ENCODE results near the gene LAMA5.

The LAMA5 gene

DNA sequence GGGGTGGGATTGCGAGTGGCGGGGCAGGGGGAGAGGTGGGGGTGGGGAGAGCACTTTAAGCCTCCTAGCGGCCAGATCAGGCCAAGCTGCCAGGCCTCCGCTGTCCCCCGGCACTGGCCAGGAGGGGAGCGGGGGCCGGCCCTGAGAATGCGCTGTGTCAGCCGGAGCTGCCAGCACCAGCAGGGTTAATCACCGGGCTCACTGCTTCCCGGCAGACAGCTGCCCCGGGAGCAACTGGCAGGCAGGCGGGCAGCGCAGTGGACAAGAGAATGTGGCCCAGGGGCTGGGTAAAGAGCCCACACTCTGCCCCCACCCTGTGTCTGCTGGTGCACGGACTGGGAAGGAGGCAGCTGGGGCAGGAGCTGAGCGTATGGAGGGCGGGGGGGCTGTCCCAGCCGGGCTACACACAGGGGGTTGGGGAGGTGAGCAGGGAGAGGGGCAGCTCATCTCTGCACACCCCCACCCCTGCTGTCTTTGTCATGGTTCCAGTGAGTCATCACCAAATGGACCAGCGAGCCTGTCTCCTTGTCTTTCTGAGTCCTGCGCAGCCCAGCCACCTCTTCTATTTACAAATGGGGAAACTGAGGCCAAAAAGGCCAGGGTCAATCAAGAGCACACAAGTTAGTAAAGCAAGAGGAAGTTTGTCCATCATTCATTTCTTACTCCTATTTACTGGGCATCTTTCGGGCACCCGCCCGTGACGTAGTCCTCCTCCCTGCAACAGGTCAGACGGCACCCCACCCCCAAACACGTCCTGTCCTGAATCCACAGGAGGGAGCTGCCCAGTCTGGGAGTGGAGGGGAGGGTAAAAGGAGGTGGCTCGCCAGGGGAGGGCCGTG, 2.1 kb upstream of the LAMA5 start:
- DNase-seq, result no peak

DNA sequence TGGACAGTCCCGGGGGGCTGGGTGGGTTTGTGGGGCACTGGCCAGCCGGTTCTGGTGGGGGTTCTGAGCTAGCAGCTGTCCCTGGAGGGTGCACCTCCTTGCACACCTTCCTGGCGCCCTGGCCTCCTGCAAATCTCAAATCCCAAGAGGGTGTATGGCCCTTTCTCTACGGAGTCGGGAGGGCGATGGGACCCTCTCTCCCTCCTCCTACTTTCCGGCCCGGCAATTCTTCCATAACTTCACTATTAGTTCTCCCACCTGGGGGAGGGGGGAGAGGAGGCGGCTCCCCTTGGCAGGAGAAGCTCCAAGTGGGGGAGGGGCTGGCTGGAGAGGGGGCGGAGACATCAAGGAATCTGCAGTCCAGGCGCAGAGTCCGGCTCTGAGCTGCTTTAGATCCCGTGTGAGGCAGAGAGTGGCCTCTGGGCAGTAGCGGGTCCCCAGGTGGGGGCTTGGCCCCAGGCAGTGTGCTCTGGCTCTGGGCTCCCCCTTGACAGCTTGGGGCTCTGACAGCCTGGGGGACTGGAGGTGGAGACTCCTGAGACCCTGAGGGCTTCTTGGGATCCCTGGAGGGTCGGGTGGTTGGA, 1.4 kb upstream of the LAMA5 start:
- no peak for DNase-seq

GRCh38 chr20:62367633-62368391, 700 bp upstream of the LAMA5 start:
- peak; percentile 47 for DNase-seq

DNA sequence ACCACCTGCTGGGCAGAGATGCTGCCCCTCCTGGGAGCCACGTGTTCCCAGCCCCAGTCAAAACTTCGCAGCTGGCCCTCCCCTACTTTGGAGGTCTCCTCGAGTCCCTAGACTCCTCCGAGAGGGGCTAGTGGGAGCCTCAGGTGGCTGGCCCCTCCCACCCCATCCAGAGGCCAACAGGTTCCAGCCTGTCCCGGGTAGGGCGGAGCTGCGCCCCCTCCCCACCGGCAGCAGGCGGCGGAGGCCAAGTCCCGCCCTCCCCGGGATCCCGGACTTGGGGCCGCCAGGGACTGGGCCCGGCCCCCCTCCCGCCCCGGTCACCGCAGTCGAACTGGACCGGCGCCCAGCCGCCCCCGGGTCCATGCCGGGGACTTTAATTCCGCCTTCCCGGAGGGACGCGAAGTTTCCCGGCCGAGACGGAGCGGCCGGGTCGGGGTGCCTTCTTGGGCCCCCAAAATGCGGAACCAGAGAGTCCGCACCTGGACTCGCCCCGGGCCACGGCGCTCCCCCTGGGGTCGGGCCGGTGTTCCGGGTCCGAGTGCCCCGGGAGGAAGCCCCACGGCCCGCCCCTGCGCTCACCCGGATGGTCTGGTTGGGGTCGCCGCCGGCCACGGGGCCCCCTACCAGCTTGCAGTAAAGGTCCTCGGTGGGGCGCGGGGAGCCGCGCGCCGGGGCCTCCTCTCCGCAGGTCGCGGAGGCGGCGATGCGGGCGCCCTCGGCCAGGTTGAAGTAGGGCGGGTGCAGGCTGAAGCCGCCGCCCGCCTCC, 559 bp downstream of the LAMA5 start:
- no peak for DNase-seq

DNA sequence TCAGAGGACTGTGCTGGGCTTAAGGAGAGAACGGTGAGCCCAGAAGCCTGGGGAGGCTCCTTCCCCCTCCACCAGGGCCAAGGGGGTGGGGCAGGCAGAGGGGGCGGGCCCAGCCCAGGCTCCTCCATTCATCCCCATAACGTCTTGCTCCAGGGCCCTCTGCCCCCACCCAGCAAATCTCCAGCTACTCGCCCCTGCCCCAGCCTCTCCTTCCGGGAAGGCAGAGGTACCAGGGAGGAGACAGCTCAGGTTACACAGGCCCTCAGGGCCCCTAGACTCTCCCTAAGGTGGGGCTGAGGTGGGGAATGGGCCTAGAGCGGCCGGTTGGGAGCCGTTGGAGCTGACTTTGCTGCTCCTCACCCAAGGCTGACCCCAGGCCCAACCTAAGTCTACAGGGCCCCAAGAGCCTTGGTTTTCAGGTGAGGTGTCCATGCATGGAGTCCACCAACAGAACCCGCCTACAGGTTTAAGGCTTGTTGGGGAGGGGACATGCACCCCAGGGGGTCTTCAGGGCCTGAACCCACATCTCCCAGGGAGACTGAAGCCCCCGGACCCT, 1.2 kb downstream of the LAMA5 start:
- no peak for DNase-seq

- DNase-seq, result no peak
Observed at GRCh38 chr20:62364911-62365736, 2.0 kb downstream of the LAMA5 start.

DNA sequence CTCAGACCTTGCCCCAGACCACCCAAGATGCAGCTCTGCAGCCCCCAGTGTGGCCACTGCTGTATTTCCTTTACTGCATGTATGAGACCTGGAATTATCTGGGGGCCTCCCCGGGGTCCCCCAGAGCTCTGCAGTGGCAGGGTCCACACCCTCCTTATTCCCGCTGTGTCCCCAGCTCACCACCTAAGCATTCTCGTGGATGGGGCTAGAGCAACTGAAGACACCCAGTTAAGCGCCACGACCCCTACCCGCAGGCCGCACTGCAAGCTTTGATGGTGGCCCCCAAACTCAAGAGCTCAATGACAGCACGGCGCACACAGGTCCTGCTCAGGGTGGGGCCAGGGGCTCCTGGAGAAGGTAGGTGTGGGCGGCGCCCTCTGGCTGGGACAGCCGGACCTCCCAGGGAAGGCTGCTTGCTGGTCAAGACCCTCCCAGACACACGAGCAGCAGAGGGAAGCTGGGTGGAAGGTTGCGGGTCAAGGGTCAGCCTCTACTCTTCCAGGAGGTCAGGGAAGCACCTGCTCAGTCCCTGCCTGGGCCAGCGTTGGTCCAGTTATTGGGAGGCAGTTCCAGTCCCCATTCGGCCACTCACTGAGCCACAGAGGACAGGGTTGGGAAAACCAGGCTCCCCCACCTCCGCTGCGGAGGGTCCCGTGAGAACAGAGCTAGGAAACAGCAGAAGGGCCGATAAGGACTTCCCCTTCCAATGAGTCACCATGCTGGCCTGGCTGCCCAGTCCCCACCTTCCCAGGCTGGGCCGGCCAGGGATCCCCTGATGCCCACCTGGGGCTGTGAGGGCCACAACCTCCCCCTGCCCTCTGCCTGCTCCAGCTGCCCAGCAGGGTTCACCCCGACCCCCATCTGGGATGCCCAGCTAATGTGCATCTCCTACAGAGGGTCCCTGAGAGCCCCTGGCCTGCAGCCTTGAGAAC, 2.9 kb downstream of the LAMA5 start:
- DNase-seq, result no peak

GRCh38 chr20:62362991-62363919, 3.9 kb downstream of the LAMA5 start:
- DNase-seq, result no peak

GRCh38 chr20:62362590-62362940, 4.5 kb downstream of the LAMA5 start:
- DNase-seq, result no peak

GRCh38 chr20:62361799-62362589, 5.1 kb downstream of the LAMA5 start:
- DNase-seq, result no peak

DNA sequence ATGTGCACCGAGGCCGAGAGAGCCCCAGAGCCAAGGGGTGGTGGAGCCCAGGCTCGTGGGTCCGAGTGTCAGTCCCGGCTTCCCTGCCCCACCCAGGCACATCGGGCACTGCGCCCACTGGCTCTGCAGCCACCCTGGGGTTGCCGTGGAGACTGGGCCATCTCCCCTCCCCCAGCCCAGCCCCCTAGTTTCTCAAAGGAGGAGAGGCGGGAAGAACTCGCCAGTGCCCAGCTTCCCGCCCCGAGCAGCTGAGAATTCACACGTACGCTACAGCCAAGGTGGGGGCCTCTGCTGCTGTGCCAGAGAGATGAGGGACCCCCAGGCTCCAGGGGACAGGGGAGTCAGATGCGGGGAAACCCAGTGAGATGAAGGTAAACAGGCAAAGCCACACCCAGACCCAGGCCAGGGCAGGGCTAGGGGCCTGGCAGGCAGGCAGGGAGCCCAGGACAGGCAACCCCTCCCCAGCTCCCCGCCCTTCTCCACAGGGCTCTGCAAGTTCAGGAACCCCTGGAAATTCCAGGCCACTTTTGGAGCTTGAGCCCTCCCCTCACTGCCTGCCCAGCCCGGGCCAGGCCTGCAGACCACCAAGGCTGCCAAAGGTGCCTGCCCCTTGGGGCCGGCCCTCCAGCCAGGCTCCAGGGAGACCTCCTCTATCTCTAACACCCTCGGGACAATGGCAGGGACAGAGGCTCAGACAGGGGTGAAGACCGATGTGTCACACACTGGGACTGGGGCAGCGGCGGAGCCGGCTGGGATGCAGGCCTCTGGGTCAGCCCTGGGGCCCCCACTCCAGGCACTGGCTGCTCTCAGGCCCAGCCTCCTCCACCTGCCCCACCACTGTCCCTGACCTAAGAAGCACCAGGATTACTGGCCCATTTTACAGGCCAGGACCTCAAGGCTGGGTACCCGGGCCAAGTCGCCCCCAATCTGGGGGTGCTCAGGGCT, 6.0 kb downstream of the LAMA5 start:
- no peak for DNase-seq

GRCh38 chr20:62359491-62360121, 7.5 kb downstream of the LAMA5 start:
- no peak for DNase-seq

DNA sequence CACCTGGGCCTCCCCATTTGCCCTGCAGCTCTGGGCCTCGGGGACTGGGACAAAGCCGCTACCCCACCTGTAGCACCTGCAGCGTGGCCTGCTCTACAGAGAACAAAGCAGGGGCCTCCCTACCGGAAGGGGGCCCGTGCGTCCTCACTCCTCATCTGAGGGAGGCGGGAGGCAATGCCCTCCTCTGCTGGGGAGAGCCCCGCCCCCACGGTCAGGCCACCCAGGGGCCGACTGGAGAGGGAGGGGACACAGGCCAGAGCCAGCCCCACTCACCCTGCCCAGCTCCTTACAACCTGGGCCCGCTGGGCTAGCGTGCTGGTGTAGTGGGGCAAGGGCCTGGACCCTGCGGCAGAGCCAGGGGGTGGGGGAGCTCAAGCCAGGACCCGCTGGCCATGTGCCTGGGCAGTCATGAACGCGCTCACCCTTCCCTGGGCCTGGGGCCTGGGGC, 8.0 kb downstream of the LAMA5 start:
- no peak for DNase-seq

GRCh38 chr20:62358171-62359042, 8.7 kb downstream of the LAMA5 start:
- DNase-seq, result no peak

DNA sequence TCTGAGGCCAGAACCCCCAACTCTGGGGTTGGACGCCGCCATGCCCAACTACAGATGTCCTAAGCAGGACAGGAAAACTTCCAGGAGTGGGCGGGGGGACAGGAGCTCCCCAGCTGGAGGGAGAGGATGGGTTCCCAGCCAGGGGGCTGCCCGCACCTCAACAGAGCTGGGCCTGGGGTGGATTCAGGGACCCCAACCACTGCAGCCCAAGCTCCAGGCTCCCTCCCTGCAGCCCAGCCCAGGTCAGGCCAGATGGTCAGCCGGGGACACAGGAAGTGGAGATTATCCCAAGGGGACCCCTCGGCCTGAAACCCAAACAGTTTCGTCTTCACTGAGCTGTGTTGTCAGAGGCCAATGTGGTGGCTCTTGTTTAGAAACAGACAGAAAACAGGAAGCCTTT, 9.4 kb downstream of the LAMA5 start:
- no peak for DNase-seq

GRCh38 chr20:62357187-62357667, 9.9 kb downstream of the LAMA5 start:
- no peak for DNase-seq

Data from stimulated activated CD8-positive, alpha-beta memory T cell treated with anti-CD3 and anti-CD28 coated beads, Interleukin-4, amount 100 ng/mL, for 48 hours (primary cell).